Mammary epithelial cell (primary cell): Measurements from ENCODE around the gene ZNF292.

ENCODE experiments used
- EZH2 ChIP-seq: IDR thresholded peaks from 2 replicates; pipeline ENCODE4 v1.6.1; 2012; ENCODE audit warnings: low read length, inconsistent platforms, borderline replicate concordance
- TF ChIP-seq, protein P1 (sequence below), 2 donors: IDR thresholded peaks in 1 of 2; conservative IDR thresholded peaks in 1 of 2; 2 replicates each; pipeline ENCODE4 v1.5.1; 2011 to 2012; ENCODE audit warnings: inconsistent platforms in 2 of 2, low read length in 2 of 2, mild to moderate bottlenecking in 2 of 2, control low read depth in 1 of 2, low read depth in 1 of 2; ENCODE audit not compliant: insufficient read depth in 1 of 2; ENCODE audit errors: extremely low read depth in 1 of 2

DNA sequence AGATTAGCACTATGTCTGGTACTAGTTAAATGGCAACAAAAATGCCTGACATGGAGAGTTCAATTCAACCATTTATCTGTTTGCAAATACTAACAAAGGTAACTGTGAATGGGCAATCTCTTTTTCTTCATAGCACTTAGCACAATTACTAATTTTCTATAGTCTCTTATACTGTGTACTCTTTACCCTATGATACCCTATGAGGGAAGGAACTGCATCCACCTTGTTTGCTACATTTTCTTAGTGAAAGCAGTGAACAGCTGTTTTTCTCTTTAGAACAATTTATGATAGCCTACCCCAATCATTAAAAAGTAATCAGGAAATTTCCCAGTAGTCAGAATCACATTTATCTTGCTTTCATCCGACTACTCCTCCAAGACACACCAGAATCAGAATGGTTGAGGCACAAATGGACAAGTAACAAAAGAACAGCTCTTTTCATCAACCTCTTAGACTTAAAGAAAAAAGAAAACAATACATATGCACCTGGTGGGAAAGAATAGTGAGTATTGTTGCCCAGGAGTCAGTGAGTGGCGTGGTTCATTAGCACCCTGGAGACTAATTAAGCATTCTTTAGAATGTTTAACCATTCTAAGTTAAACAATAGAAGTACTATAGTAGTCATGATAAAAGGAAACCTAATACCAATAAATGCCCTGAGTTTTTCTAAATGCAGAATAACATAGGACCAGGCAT, 16.7 kb downstream of the ZNF292 start:
- TF ChIP-seq, protein P1, sequence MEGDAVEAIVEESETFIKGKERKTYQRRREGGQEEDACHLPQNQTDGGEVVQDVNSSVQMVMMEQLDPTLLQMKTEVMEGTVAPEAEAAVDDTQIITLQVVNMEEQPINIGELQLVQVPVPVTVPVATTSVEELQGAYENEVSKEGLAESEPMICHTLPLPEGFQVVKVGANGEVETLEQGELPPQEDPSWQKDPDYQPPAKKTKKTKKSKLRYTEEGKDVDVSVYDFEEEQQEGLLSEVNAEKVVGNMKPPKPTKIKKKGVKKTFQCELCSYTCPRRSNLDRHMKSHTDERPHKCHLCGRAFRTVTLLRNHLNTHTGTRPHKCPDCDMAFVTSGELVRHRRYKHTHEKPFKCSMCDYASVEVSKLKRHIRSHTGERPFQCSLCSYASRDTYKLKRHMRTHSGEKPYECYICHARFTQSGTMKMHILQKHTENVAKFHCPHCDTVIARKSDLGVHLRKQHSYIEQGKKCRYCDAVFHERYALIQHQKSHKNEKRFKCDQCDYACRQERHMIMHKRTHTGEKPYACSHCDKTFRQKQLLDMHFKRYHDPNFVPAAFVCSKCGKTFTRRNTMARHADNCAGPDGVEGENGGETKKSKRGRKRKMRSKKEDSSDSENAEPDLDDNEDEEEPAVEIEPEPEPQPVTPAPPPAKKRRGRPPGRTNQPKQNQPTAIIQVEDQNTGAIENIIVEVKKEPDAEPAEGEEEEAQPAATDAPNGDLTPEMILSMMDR (conservative IDR thresholded peaks at IDR 0.05 in 1 of 2, IDR thresholded peaks at IDR 0.05 in 1 of 2; ENCODE audit: extremely low read depth in 1 of 2, insufficient read depth in 1 of 2, low read depth in 1 of 2, low read length in 2 of 2), result no peak
- TF ChIP-seq EZH2, result no peak
